ENCODE data around the gene SLC22A12.

SLC22A12 gene

DNA sequence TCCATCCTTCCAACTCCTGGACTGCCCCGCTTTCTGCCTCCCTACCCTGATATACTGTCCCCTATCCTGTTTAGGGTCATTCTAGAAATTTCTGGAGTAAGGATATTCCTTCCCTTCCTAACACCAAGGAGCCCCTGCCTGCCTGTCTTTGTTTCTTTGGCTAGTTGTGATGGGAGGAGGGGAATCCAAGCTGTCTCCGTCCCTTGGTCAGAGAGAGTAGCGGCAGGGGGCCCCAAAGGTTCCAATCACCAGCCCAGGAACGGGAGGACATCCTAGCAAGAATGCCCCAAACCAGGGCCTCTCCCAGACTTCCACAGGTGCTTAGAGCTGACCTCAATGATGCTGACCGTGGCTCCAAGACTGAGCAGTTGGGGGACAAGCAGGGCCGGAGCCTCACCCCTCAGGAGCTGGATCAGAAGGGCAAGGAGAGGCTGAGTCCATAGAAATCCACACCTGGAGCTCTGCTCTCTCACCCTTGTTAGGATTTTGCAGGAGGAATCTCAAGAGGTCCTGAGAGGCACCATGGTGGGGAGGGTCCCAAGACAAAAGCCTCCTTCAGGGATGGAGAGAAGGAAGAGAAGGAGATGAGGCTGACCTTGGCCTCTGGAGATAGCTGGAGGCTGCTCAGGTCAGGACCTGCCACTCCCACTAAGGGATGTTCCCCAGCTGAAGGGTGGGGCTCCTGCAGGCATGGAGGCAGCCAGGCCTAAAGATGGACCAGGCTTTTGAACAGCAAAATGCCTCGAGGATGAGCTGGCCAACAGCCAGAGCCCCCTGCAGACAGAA lies 13.6 kb downstream of the SLC22A12 start:
- DNase-seq (ENCODE audit: low read depth in 2 of 2), result no peak

DNA sequence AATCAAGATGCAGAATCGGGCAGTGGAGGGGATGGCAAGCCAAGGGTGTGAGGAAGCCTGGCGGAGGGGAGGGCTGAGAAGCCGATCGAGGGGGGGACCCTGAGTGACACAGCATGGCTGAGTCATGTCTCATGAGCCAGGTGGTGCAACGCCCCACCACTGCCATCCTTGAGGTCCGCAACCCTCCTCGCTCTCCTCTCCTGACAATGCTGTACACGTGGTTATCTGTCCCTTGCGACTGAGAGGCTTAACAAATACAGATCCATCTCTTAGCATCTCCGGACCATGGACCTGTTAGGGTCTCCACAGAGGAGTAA lies 14.2 kb downstream of the SLC22A12 start:
- no peak for DNase-seq (ENCODE audit: low read depth in 2 of 2)

GRCh38 chr11:64605656-64606585 lies 14.9 kb downstream of the SLC22A12 start:
- no peak for DNase-seq (ENCODE audit: low read depth in 2 of 2)

GRCh38 chr11:64606796-64607380 lies 15.9 kb downstream of the SLC22A12 start:
- no peak for DNase-seq (ENCODE audit: low read depth in 2 of 2)

DNA sequence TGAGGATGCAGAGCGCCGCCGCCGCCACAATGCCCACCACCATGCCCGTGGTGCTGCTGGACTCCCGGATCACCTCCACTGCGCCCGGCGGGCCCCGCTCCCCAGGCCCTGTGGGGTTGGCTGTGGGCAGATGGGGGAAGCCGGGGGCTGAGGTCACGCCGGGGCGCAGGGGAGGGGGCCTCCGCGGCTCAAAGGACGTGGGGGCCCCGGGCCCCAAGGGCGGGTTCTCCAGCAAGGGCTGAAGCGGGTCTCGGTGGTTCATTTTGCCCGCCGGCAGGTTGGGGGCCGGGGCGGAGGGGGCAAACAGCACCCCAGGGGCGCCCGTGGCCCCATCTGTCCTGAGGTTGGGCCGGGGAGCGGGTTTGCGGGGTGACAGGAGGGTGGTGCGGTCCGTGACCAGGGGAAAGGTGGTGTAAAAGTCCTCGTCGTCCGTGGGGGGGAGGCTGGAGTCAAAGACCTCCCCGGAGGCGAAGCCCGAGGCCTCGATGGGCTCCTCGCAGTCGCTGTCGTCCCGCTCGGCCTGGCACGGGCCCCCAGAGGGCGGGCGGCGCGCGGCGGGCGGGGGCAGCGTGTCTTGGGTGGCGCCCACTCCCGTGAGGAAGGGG lies 16.5 kb downstream of the SLC22A12 start:
- DNase-seq (ENCODE audit: low read depth in 2 of 2), result no peak

DNA sequence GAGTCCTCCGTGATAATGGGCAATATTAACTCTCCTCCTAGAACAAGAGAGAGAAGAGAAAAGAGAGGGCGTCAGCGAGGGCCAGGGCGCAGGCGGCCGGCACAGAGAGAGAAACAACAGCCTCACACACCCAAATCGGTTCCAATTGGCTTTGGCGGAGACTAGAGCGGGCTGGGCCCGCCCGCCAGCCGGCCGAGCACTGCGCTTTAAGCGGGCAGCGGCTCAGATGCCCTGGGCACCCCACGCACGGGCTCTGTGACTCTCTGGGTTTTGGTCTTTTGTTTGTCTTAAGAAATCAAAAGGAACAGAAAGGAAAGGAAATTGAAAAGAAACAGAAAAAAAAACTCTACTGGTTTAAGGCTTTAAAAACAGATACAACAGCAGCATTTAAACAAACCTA lies 17.0 kb downstream of the SLC22A12 start:
- DNase-seq (ENCODE audit: low read depth in 2 of 2), result no peak

DNA sequence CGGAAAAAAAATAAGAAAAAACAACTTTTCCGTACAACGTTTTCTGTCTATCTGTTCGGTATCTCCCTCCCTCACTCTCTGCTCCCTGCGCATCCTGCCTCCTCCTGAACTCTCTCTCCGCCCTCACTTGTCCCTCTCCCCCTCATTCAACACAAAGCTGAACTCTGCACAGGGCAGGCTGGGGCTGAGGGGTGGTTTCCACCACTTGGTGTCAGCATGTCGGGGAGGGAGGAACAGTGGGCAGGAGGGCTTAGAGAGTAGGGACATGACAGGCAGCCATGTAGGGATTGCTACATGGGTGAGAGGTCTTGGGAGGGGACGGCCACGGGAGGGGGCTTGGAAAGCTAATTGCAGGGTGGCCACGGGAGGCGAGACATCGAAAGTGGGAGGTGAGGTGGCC lies 17.6 kb downstream of the SLC22A12 start:
- no peak for DNase-seq (ENCODE audit: low read depth in 2 of 2)

DNA sequence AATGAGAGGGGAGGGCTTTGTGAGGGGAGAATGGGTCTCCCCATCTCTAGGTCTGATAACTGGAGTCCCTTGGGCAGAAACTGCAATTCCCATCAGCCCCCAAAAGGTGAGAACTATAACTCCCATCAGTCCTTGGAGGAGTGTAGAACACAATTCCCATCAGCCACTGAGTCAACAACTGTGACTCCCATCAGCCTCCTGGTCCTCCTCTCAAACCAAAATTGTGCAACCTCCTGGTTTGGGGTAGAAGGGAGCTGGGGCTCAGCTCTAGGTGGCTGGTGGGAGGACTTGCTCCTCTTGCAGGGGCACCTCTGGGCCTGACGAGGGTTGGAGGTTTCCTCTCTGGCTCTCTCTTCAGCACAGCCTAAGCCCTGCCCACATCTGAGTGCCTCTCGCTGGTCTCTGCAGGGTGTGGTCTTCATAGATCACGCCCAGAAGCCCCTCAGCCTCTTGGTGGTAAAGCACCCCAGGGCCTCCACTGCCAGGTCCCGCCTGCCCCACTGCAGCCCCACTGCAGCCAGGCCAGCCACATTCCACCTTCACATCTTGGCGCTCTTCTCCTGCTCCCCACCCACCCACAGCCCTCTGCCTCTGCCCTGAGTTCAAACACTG lies 18.5 kb downstream of the SLC22A12 start:
- no peak for DNase-seq (ENCODE audit: low read depth in 2 of 2)

GRCh38 chr11:64610596-64610995 lies 19.6 kb downstream of the SLC22A12 start:
- DNase-seq (ENCODE audit: low read depth in 2 of 2), result no peak

- no peak for DNase-seq (ENCODE audit: low read depth in 2 of 2)
Measured at GRCh38 chr11:64611176-64611575, 20.2 kb downstream of the SLC22A12 start.

- no peak for DNase-seq (ENCODE audit: low read depth in 2 of 2)
Measured at GRCh38 chr11:64611869-64612646, 21.0 kb downstream of the SLC22A12 start.

DNA sequence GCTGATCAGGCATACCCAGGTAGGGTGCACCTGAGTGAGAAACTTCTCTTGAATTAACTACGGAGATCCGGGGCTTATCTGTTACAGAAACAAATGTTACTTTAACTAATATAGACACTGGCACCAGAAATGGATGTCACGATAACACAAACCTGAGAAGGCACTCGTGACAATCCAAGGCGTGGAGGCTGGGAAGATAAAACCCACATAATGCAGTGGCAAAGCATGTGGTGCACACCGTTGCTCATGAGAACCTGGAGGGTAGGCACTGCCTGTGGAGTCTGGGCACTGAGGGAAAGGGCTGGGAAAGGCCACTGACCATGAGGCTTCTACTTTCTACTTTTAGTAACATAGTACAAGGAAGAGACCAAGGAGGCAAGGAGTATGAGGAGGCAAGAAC lies 22.6 kb downstream of the SLC22A12 start:
- DNase-seq (ENCODE audit: low read depth in 2 of 2), result no peak

- no peak for DNase-seq (ENCODE audit: low read depth in 2 of 2)
Measured at GRCh38 chr11:64614917-64615316, 23.9 kb downstream of the SLC22A12 start.

GRCh38 chr11:64616817-64617216 lies 25.8 kb downstream of the SLC22A12 start:
- DNase-seq (ENCODE audit: low read depth in 2 of 2), result no peak

DNA sequence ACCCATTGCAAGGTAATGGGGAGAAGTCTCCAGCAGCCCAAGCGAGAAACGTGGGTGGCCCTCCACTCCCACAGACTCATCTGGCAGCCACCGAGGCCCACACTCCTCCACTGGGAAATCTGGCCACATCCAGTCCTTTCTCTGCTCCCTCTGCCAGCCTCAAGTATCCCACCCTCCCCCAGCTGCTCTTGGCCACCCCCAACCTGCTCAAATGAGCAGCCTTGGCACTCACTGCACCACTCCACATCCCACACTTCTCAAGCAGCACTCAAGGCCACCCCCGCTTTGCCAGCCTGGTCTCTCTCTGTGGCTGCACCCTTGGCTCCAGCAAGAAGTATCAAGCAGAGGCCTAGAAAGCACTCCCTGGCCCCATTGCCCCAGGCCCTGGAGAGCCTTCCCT lies 28.2 kb downstream of the SLC22A12 start:
- DNase-seq (ENCODE audit: low read depth in 2 of 2), result no peak

DNA sequence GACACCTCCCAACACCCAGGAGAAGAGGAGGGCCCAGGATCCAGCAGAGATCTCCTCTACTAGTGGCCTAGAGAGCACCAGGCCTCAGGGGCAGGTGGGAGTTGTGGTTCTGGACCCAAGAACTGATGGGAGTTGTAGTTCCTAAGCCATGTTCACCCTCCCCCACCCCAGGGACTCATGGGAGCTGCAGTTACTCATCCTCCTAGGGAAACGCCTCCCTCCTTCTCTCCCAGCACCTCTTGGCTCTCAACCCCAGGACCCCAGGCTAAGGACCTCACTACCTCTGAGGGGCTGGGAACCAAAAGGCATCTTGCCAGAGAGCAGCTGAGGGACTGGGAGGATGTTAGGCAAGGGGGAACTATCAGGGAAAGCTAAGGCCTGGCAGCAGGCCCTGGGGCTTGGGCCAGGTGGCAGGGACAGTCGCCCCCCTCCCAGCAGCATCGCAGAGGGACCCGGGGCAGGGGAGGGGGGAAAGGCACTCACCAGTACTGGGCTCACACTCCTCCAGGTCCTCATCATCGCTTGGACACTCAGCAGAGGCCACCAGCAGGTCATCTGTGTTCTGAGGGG lies 28.9 kb downstream of the SLC22A12 start:
- no peak for DNase-seq (ENCODE audit: low read depth in 2 of 2)

- no peak for DNase-seq (ENCODE audit: low read depth in 2 of 2)
Measured at GRCh38 chr11:64620381-64620971, 29.5 kb downstream of the SLC22A12 start.

GRCh38 chr11:64621283-64622019 lies 30.4 kb downstream of the SLC22A12 start:
- DNase-seq (ENCODE audit: low read depth in 2 of 2), result no peak

GRCh38 chr11:64622681-64623080 lies 31.7 kb downstream of the SLC22A12 start:
- DNase-seq (ENCODE audit: low read depth in 2 of 2), result no peak
